ENCODE results near the gene ADAMTS17.

- TF ChIP-seq, protein P1, sequence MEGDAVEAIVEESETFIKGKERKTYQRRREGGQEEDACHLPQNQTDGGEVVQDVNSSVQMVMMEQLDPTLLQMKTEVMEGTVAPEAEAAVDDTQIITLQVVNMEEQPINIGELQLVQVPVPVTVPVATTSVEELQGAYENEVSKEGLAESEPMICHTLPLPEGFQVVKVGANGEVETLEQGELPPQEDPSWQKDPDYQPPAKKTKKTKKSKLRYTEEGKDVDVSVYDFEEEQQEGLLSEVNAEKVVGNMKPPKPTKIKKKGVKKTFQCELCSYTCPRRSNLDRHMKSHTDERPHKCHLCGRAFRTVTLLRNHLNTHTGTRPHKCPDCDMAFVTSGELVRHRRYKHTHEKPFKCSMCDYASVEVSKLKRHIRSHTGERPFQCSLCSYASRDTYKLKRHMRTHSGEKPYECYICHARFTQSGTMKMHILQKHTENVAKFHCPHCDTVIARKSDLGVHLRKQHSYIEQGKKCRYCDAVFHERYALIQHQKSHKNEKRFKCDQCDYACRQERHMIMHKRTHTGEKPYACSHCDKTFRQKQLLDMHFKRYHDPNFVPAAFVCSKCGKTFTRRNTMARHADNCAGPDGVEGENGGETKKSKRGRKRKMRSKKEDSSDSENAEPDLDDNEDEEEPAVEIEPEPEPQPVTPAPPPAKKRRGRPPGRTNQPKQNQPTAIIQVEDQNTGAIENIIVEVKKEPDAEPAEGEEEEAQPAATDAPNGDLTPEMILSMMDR (IDR thresholded peaks at IDR 0.05 in 4 of 5, conservative IDR thresholded peaks at IDR 0.05 in 1 of 5) = no peak
- TF ChIP-seq POLR2A (IDR thresholded peaks at IDR 0.05) = no peak
These were observed 185.6 kb downstream of the ADAMTS17 start for GRCh38 chr15:100156201-100156600.
